ENCODE data around the gene HES2.
"Not testable (repeated sequence)": the region's sequence is repeated elsewhere in the genome, so short reads cannot be mapped to it uniquely, and the experiment has no call there.

GRCh38 chr1:6431645-6432579 lies 12.2 kb upstream of the HES2 start:
- not testable (repeated sequence) for TF ChIP-seq KDM5A (IDR thresholded peaks at IDR 0.05); CEBPB (IDR thresholded peaks at IDR 0.05); POLR2A (IDR thresholded peaks at IDR 0.05; ENCODE audit: low read length); CTCF (IDR thresholded peaks at IDR 0.05); MAX (IDR thresholded peaks at IDR 0.05); CHD2 (IDR thresholded peaks at IDR 0.05; ENCODE audit: low read length, partially characterized antibody); KDM1A (IDR thresholded peaks at IDR 0.05; ENCODE audit: low read depth); JUN (IDR thresholded peaks at IDR 0.05); BCL3 (IDR thresholded peaks at IDR 0.05); RAD21 (conservative IDR thresholded peaks at IDR 0.05 in 1 of 2, IDR thresholded peaks at IDR 0.05 in 1 of 2); HDAC2 (IDR thresholded peaks at IDR 0.05); POLR2AphosphoS2 (conservative IDR thresholded peaks at IDR 0.05; ENCODE audit: low read length); NPAS2 (CRISPR knock-in tag; IDR thresholded peaks at IDR 0.05; ENCODE audit: borderline replicate concordance); RFX5 (IDR thresholded peaks at IDR 0.05)

Measured in A549 (cell line).